NCI-H187 (cell line): ENCODE data around the gene DNAJC7.
A peak's percentile ranks its signal among the peaks of the same experiment; 100 is the strongest.

Experiments
- DNase-seq, 2 experiments: peaks; one replicate each; lab custom pipeline; 2025; lab: John Stamatoyannopoulos, UW

Gene DNAJC7

GRCh38 chr17:41975099-41976083 lies 41.8 kb downstream of the DNAJC7 start:
- DNase-seq, result no peak

GRCh38 chr17:41974658-41975057 lies 42.6 kb downstream of the DNAJC7 start:
- DNase-seq, result no peak

- no peak for DNase-seq
Measured at GRCh38 chr17:41974031-41974430, 43.2 kb downstream of the DNAJC7 start.

GRCh38 chr17:41973408-41973811 lies 43.8 kb downstream of the DNAJC7 start:
- no peak for DNase-seq

GRCh38 chr17:41972571-41973407 lies 44.5 kb downstream of the DNAJC7 start:
- DNase-seq, result no peak

- DNase-seq, result no peak
Measured at GRCh38 chr17:41971721-41972523, 45.3 kb downstream of the DNAJC7 start.

- no peak for DNase-seq
Measured at GRCh38 chr17:41970901-41971331, 46.3 kb downstream of the DNAJC7 start.

GRCh38 chr17:41968676-41969075 lies 48.6 kb downstream of the DNAJC7 start:
- no peak for DNase-seq

- DNase-seq, result no peak
Measured at GRCh38 chr17:41967921-41968578, 49.2 kb downstream of the DNAJC7 start.

GRCh38 chr17:41967141-41967920 lies 49.9 kb downstream of the DNAJC7 start:
- no peak for DNase-seq

GRCh38 chr17:41966463-41967140 lies 50.6 kb downstream of the DNAJC7 start, which contains the start of gene CNP:
TSS of gene CNP (plus strand) at chr17:41966795. CDS start at chr17:41966885, 90 bp downstream.
- peak; percentile 81 to 89 for DNase-seq

GRCh38 chr17:41965694-41966462 lies 51.4 kb downstream of the DNAJC7 start:
- DNase-seq, result peak; percentile 71 to 88

- no peak for DNase-seq
Measured at GRCh38 chr17:41962768-41963434, 54.3 kb downstream of the DNAJC7 start.

- DNase-seq, result no peak
Measured at GRCh38 chr17:41962111-41962510, 55.1 kb downstream of the DNAJC7 start.

GRCh38 chr17:41959336-41960095 lies 57.7 kb downstream of the DNAJC7 start:
- DNase-seq, result no peak

GRCh38 chr17:41959030-41959335 lies 58.3 kb downstream of the DNAJC7 start:
- no peak for DNase-seq

- no peak for DNase-seq
Measured at GRCh38 chr17:41957869-41958439, 59.3 kb downstream of the DNAJC7 start.
